HG03571 (cell line): ENCODE results near the gene CASP7.

Source experiments
- ATAC-seq: cut with Tn5 transposase; IDR thresholded peaks from one replicate; pipeline ENCODE4 v1.9.1; 2021; ENCODE audit not compliant: unreplicated experiment

The CASP7 gene

DNA sequence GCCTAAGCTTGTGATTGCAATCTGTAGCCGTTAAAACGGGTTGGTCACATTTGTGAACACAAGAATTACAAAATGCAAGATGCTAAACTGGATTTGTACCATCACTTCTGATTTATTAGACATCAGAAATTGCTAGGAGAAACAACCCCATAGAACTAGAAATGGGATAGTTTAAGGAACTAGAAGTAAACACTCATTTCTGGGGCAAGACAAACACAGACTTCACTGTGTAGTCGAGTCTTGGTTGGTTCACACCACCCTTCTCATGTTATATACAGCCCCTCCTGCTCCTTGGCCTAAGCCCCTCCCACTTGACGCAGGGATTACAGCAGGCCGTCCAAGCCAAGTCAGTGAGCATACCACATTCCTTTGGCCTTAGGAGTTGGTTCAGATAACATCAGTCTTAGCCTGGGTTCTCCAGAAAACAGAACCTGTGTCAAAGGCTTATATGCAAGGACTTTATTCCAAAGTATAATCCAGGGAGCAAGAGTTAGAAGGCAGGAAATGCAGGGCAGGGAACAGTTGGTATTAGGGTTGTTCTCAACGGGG lies 13.8 kb upstream of the CASP7 start:
- no peak for ATAC-seq

DNA sequence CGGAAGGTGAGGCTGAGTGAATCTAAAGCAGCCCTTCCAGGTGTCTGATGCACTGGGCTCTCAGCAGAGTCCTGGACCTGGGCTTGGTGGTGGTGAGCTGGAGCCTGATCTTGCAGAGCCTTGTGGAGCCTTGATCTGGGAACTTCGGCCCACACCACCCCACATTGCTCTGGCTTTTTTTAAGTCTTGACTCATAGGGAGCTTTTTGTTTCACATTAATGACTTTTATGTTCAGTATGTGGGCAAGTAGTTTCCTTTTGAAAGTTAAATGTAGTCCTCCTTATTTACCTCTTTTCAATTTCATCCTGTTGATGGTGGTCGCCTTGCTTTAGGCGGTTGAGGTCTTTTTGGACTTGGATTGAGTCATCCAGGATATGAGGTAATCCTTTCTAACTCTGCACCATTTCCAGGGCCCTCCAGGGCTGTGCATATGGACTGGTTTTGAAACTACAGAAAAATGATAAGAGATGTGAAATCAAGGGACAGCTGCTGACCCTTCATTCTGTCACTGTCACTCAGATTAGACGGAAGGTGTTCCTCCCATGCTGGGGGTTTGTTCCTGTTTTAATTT lies 12.9 kb upstream of the CASP7 start:
- ATAC-seq, result peak; percentile 66

DNA sequence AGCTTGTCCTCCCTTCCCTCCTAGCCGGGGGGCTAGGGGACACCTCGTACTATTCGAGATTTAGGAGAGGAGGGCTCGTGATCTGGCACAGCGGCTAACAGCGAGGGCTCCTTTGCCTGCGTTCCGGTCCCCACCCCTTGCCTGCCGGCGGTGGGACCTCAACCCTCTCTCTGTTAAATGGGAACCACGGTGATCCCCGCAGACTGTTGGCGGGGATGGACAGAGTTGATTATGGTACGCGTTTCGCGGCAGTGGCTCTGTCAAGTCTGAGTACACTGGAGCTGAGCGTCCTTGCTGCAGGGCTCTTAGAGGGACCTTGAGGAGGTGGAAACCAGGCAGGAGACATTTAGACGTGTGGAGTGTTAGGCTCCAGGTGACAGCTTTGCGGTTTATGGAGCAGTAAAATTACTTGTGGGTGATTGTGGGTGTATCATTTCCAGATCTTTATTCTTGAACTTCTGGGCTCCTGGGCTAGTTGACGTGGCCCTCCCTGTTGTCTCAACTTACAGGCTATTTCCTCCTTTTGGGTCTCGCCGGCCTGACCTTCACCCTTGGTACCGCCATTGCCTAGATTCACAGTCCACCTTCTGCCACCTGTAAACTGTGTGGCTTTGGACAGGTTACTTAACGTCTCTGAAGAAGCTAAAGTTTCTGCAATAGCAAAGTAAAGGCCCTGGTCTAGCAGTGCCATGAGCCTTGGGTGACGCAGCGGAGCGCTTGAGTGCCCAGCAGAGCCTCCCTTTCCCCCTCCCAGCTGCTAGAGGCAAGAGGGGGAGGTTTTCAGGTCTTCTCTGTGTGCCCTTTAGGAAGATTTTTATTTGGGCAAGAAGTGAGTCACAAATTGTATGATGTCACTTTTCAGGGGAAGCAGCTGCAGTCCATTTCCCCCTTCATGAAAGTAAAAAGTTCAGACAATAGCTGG lies 739 bp downstream of the CASP7 start:
- ATAC-seq, result peak; percentile 4

DNA sequence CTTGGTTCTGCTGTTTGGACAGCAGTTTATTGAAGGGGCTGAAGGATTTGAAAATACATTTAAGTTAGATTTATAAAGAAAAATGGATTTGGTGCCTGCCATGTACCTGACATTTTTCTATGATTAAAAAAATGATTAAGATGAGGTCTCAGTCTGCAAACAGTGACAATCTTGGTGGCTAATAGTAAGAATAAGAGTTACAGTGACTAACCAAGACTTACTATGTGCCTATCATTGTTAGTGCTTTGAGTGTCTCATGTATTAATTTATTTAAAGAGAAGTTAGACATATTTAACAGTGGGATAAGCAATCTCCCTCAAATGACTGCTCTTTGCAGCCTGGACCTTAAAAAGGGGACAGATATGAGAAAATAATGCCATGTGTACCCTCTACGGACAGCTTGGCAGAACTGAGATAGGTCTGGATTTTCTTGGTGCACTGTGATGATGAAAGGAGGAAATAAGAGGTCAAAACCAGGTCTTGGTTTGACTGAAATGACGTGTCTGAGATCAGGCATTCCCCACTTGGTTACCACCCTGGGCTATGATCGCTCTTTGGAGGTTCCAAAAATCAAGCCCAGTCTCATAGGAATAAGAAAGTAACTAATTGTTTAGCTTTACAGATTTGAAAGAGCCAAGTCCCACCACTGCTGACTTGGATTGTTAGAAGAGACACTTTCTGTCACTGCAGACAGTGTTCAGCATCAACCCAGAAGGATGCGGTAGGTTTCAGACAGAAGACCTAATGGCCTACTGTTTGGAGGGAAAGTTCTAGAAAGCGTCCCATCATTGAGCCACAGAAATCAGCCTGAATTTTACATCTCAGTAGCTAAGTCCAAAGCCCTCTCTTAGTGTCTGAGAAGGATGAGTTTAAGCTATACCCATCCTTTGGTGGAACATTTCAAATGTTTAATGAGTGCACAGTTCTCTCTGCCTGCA lies 2.1 kb downstream of the CASP7 start:
- ATAC-seq, result peak; percentile 66

DNA sequence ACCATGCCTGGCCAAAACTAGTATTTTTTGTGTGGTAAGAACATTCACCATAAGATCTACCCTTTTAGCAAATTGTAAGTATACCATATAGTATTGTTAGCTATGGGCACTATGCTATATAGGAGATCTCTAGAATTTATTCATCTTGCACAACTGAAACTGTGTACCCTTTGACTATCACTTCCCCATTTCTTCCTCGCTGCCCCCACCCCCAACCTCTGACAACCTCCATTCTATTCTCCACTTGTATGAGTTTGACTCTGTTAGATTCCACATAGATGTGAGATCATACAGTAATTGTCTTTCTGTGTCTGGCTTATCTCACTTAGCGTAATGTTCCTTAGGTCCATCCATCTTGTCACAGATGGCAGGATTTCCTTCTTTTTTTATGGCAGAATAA lies 3.6 kb downstream of the CASP7 start:
- ATAC-seq, result no peak

DNA sequence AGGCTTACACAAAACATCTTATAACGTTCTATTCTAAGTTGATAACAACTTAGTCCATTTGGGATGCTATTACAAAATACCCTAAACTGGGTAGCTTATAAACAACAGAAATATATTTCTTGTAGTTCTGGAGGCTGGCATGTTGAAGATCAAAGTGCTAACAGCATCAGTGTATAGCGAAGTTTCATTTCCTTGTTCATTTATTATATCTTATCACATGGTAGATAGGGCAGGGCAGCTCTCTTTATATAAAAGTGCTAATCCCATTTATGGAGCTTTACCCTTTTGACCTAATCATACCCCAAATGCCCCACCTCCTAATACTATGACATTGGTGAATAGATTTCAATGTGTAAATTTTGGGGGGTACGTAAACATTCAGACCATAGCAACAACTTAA lies 6.3 kb downstream of the CASP7 start:
- no peak for ATAC-seq

DNA sequence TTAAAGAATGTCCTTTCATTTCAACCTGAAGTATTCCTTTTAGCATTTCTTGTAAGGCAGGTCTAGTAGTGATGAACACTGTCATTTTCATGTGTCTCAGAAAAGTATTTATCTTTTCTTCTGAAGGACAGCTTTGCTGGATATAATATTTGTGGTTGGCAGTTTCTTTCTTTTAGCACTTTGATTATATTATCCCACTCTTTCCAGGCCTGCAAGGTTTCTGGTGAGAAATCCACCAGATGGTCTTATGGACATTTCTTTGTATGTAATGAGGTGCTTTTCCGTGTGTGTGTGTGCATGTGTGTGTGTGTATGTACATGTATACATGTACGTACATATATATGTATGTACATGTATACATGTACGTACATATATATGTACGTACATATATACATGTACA lies 7.3 kb downstream of the CASP7 start:
- ATAC-seq, result no peak

DNA sequence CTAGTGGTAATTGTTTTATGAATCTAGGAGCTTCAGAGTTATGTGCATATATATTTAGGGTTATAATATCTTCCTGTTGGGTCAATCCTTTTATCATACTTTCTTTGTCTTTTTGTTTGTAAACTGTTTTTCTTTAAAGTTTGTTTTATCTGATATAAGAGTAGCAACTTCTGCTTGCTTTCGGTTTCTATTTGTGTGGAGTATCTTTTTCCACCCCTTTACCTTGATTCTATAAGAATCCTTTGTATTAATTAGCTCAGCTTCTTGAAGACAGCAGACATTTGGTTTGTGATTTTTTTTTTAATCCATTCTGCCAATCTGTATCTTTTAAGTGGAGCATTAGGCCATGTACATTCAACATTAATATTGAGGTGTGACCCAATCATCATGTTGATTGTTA lies 9.3 kb downstream of the CASP7 start:
- no peak for ATAC-seq

DNA sequence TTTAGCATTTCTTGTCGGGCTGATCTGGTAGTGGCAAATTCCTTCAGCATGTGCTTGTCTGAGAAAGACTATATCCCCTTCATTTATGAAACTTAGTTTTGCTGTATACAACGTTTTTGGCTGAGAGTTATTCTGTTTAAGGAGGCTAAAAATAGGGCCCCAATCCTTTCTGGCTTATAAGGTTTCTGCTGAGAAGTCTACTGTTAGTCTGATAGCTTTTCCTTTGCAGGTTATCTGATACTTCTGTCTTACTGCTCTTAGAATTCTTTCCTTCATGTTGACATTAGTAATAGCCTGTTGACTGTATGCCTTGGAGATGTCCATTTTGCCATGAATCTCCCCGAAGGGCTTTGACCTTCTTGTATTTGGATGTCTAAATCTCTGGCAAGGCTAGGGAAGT lies 9.9 kb downstream of the CASP7 start:
- no peak for ATAC-seq

DNA sequence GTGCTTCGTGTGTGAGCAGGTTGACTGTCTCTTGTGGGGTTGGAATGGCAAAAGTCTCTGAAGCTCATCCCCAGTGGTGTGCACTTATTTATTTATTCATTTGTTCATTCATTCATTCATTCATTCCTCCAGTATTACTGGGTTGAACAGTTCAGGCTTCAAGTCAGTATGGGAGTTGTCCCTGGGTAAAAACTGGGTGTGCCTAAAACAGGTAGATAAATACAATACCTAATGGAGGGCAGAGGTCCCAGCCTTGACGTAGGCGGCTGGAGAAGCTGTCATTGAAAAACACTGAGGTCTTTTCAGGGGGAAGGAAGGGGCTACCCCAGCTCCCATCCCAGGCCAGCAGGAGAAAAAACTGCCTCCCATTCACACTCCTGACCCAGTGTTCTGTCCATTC lies 11.0 kb downstream of the CASP7 start:
- no peak for ATAC-seq

DNA sequence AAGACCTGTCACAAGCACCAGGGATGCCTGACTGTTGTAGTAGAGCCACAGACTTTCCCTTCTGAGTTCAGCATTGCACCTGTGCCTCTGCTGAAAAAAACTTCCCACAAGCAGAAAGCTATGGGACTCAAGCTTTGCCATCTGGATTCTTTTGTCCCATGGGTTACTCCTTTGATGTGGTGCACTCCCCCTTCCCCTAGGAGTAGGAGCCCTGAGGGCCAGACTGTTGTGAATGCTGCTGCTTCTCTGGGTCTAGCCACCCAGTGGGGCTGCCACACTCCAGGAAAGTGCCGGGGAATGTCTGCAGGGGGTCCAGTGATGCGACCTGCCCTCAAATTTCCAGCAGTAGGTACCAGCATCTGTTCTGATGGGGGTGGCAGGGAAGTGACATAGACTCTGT lies 11.7 kb downstream of the CASP7 start:
- no peak for ATAC-seq

DNA sequence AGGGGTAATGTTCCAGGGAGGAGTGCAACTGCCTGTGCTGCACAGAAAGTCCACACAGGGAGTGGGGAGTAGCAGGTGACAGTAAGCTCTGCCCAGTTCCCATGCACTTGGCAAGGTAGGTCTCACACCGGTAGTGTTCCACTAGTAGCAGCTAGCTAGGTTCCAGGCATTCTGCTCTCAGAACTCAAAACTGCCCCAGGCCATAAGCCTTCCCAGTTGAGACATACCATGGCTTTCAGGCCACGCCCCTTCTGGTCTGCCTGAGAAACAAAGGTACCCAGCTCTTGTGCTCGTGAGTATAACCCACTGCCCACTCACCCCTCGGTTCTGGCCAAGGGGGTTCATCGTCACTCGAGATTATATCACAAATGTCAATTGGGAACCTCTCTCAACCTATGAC lies 12.6 kb downstream of the CASP7 start:
- no peak for ATAC-seq

DNA sequence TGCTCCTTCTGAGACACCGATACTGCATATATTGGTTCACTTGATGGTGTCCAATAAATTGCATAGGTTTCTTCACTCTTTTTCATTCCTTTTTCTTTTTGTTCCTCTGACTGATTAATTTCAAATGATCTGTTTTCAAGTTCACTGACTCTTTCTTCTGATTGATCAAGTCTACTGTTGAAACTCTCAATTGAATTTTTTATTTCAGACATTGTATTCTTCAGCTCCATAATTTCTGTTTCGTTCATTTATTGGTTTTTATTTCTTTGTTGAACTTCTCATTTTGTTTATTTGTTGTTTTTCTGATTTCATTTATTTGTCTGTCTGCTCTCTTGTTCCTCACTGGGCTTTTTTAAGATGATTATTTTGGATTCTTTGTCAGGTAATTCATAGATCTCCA lies 13.6 kb downstream of the CASP7 start:
- no peak for ATAC-seq

DNA sequence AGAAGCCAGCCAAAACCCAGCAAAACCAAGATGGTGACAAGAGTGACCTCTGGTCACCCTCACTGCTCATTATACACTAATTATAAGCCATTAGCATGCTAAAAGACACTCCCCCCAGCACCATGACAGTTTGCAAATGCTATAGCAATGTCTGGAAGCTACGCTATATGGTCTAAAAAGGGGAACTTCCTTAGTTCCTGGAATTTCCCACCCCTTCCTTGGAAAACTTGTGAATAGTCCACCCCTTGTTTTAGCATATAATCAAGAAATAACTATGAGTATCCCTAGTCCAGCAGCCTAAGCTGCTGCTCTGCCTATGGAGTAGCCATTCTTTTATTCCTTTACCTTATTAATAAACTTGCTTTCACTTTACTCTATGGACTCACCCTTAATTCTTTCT lies 16.0 kb downstream of the CASP7 start:
- ATAC-seq, result no peak

DNA sequence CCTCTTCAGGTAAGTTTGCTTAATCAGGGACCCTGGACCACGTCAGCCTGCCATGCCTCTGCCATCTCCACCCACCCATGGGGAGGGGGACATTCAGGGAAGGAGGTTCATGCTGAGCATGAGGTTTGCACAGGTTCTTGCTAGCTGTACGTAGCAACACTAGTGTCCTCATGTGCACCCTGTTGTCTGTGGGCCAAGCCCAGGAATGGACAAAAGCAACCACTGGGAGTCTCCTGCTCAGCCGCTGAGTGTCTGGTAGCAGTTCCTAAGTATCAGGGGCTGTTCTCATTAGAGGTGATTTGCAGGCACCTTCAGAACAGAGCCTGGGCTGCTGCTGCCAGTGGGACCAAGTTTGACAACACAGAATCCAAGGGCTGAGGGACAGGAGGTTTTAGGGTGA lies 17.9 kb downstream of the CASP7 start:
- no peak for ATAC-seq

DNA sequence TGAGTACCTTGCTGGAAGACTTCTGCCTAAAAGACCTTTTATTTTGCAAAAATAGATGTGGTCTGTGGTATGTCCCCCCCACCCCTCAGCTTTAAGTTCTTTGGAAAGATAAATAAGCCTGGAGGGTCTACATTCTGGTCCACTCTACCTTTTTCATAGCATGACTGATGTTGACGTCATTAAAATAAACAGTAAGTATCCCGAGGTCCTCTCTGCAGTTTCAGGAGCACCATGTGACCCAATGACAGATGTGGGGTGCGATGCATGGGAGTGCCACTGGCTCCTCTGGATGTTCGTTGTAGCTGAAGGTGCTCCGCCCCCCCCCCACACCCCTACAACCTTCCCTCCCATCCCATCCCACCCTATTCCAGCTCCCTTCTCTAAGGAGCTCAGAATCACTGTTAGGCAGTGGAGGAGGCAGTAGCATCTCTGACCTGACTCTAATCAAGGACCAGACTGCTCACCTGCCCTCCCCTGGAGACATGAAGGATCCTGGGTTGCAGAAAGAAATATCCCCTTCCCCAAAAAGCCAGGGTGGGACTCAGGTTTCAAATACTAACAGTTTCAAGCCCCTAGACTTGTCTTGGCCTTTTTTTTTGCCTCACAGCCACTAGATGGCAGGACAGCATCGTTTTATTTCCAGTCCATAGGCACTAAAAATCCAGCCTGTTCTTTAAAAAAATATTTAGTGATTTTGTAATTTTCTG lies 25.1 kb downstream of the CASP7 start:
- no peak for ATAC-seq

DNA sequence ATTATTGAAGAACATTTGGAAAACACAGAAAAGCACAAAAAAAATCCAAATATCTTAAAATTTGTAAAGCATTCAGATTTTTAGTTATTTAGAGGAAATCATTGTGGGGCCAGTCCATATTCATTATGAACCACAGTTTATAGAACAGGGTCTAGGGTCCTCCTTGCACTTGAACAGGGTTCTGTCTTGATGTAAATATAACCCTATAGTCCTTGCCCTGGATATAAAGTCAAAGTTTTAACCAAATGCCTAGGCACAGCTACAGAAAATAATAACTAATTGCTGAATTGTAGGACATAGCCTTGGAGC lies 25.6 kb downstream of the CASP7 start:
- ATAC-seq, result no peak

DNA sequence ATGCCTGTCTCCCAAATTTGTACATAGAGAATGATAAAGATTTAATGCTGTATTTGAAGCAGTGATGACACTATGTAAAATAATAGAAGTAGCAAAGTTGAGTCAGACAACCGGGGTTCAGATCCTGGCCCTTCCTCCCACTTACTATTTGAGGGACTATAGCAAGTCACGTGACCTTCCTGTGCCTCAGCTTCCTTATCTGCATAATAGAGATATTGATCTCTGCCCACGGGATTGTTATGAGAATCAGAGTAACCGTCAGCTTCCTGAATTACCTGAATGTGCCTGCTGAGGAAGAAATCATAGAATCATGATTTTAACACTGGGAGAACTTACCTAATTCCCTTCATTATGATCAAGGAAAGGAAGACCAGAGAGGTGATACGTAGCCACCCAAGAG lies 26.9 kb downstream of the CASP7 start:
- no peak for ATAC-seq

DNA sequence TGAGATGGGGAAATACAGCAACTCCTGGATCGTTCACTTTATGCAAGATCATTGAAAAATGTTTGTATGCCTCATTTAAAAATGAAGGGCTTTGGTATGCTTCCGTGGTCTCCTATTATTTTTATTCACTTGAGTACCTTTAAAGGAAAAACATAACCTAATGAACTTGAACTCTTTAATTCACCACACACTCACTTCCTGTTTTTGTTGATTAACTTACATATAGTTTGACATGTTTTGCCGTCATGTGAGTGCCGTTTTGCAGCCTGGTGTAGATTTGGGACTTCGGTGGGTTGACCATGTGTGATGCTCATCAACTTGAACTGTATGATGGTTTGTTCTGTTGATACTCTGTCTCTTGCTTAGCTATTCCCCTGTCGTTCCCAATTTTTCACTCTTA lies 28.9 kb downstream of the CASP7 start:
- no peak for ATAC-seq

DNA sequence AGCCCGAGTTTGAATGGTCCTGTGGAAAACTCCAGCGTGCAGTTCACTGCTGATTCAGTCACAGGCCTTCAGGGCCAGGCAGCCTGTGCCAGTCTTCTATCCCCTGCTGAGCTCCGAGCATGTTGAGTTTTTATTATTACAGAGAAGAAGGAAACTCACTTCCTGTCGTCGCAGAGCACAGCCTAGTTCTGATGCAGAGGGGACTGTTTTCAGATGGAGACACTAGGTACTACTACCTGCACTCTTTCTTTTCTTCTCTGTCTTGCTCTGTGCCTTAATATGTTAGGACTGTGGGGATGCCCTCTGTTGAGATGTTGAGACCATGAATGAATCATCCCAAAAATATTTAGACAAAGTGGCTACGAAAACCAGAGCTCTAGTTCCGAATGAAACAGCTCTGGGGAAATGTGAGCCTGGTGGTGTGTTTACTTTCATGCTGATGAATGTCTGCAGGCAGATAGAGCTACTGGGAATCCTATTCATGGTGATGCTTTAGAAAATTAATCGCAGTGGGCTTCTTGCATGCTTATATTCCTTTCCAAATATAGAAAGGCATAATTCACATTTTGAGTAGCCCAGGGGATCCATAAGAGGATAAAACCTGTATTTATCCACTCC lies 29.6 kb downstream of the CASP7 start:
- no peak for ATAC-seq

DNA sequence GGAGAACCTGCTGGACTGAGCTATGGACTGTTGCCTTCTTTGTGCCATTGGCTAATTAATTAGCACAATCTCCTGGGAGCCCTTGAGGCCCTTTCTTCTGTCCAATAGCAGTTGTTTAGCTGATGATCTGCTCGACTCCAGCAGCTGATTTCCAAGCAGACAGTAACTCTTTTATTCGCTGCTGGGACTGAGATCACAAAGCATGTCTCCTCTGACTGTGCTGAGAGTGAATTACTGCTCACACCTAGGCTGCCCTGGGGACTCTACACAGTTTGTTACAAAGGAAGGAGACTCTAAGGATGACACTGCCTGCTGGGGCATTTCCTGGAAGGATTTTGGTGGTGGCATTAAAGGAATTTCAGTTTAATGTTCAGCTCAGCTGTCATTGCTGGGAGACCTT lies 31.4 kb downstream of the CASP7 start:
- ATAC-seq, result no peak
